Measurements from ENCODE around the gene SP140.

GRCh38 chr2:230178546-230179485 lies 46.7 kb upstream of the SP140 start:
- TF ChIP-seq POLR2AphosphoS5 (IDR thresholded peaks at IDR 0.05; ENCODE audit: insufficient read depth in 1 of 2, low read depth in 1 of 2) = no peak
- TF ChIP-seq CTCF (IDR thresholded peaks at IDR 0.05) = no peak
- TF ChIP-seq POLR2A (IDR thresholded peaks at IDR 0.05) = no peak

Measured in vagina (tissue), 2 donors.